Measurements from ENCODE around the gene TIMM44. TPM values are rescaled to one million over a fixed set of nuclear protein-coding genes. Genes with fewer than 3 reads are reported as not detected.

The TIMM44 gene
- total RNA-seq, 1 experiment from 2014 or later: 114 TPM

GRCh38 chr19:7912144-7912696, 31.2 kb downstream of the TIMM44 start:
- peaks cover 13% of the 10 kb centered on the region; the same call in 1 of the 2 replicates for H3K27me3 ChIP-seq (ENCODE audit: insufficient read depth, low read length)
- no peak overlapping the region for H4K8ac ChIP-seq (replicated peaks; ENCODE audit: insufficient read length, low read depth, low read length)
- H3K79me2 ChIP-seq (ENCODE audit: insufficient read depth, low read length): no peaks in the 10 kb centered on the region
- no peak overlapping the region for H2BK15ac ChIP-seq (ENCODE audit: low read depth, low read length)
- no peak overlapping the region for H2BK12ac ChIP-seq (ENCODE audit: insufficient read length, low read depth, low read length)
- no peak overlapping the region for H3K9ac ChIP-seq (ENCODE audit: extremely low read depth, insufficient read length, low read length)
- no peaks in the 10 kb centered on the region for H3K79me1 ChIP-seq (ENCODE audit: insufficient read depth, low read depth, low read length, poor library complexity, severe bottlenecking)
- H3K4me2 ChIP-seq (ENCODE audit: insufficient read depth, insufficient read length, low read length): no peak overlapping the region
- H3K23ac ChIP-seq (ENCODE audit: insufficient read length, low read depth, low read length): no peak overlapping the region
- WGBS (ENCODE audit: extremely low coverage, insufficient read length, low lambda C conversion rate): no CpG with 5 or more reads among the region's 31 CpGs
- no peak for DNase-seq
- Mint-ChIP-seq H3K4me3 (no peak overlapping the region), H3K27ac (no peak overlapping the region), H3K36me3 (ENCODE audit: insufficient read depth in 1 of 3, low read depth in 3 of 3) (peaks cover 13 to 28% (median 24%) of the 10 kb centered on the region in 3 experiments; a peak in 6 of 7 replicates), H3K27me3 (ENCODE audit: low read depth) (peaks cover 33% of the 10 kb centered on the region), H3K9me3 (no peaks in the 10 kb centered on the region), H3K4me1 (peaks cover 6 to 10% of the 10 kb centered on the region in 2 experiments; a peak in 3 of 4 replicates)
- H2AK5ac ChIP-seq (ENCODE audit: insufficient read length, low read length): no peak overlapping the region
- H4K5ac ChIP-seq (ENCODE audit: insufficient read length, low read depth, low read length): no peak overlapping the region
- H3K4ac ChIP-seq (ENCODE audit: low read depth, low read length): no peak overlapping the region
- H3K14ac ChIP-seq (ENCODE audit: insufficient read depth, low read length): no peak overlapping the region
- H3K9me3 ChIP-seq (ENCODE audit: control insufficient read depth, low read depth, low read length): no peaks in the 10 kb centered on the region
- peaks cover 6% of the 10 kb centered on the region for H3K23me2 ChIP-seq (ENCODE audit: insufficient read length, low read depth, low read length, poor library complexity, severe bottlenecking)
- H2BK120ac ChIP-seq (ENCODE audit: low read depth, low read length, poor library complexity, severe bottlenecking): no peak overlapping the region
- H2AFZ ChIP-seq (ENCODE audit: low read length): no peak overlapping the region
- no peaks in the 10 kb centered on the region for H3K4me1 ChIP-seq (ENCODE audit: insufficient read depth, low read length)
- H3K18ac ChIP-seq (ENCODE audit: insufficient read length, low read depth, low read length): no peak overlapping the region
- no peak overlapping the region for H2BK5ac ChIP-seq (ENCODE audit: insufficient read length, low read length)
- TF ChIP-seq, protein P1, sequence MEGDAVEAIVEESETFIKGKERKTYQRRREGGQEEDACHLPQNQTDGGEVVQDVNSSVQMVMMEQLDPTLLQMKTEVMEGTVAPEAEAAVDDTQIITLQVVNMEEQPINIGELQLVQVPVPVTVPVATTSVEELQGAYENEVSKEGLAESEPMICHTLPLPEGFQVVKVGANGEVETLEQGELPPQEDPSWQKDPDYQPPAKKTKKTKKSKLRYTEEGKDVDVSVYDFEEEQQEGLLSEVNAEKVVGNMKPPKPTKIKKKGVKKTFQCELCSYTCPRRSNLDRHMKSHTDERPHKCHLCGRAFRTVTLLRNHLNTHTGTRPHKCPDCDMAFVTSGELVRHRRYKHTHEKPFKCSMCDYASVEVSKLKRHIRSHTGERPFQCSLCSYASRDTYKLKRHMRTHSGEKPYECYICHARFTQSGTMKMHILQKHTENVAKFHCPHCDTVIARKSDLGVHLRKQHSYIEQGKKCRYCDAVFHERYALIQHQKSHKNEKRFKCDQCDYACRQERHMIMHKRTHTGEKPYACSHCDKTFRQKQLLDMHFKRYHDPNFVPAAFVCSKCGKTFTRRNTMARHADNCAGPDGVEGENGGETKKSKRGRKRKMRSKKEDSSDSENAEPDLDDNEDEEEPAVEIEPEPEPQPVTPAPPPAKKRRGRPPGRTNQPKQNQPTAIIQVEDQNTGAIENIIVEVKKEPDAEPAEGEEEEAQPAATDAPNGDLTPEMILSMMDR (conservative IDR thresholded peaks at IDR 0.05): no peak
- H2BK20ac ChIP-seq (ENCODE audit: low read depth, low read length, poor library complexity, severe bottlenecking): no peak overlapping the region
- no peak overlapping the region for H3K27ac ChIP-seq (ENCODE audit: insufficient read length, low read depth, low read length)
- H3T11ph ChIP-seq (ENCODE audit: low read length): no peak overlapping the region
- H4K91ac ChIP-seq (ENCODE audit: insufficient read length, low read depth, low read length): no peak overlapping the region
- no peak overlapping the region for H3K56ac ChIP-seq (ENCODE audit: insufficient read length, low read depth, low read length)
- no peaks in the 10 kb centered on the region for H4K20me1 ChIP-seq (ENCODE audit: control insufficient read depth, insufficient read depth, insufficient read length)
